ENCODE measurements around the gene MTAP.

DNA sequence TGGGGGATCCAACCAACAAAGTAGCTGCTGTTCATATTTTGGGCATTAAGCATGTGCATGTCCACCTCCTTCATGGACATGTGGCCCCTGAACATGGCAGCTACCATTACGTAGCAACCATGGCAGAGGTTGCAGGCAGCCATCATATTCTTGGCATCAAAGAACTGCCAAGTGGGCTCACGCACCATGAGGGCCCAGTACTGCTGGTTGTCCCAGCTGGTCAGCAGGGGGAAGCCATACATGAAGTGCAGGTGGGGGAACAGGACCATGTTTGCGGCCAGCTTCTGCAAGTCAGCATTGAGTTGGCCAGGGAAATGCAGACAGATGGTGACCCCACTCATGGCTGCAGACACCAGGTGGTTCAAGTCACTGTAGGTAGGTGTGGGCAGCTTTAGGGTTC, 9.5 kb downstream of the MTAP start:
- TF ChIP-seq, protein P1, sequence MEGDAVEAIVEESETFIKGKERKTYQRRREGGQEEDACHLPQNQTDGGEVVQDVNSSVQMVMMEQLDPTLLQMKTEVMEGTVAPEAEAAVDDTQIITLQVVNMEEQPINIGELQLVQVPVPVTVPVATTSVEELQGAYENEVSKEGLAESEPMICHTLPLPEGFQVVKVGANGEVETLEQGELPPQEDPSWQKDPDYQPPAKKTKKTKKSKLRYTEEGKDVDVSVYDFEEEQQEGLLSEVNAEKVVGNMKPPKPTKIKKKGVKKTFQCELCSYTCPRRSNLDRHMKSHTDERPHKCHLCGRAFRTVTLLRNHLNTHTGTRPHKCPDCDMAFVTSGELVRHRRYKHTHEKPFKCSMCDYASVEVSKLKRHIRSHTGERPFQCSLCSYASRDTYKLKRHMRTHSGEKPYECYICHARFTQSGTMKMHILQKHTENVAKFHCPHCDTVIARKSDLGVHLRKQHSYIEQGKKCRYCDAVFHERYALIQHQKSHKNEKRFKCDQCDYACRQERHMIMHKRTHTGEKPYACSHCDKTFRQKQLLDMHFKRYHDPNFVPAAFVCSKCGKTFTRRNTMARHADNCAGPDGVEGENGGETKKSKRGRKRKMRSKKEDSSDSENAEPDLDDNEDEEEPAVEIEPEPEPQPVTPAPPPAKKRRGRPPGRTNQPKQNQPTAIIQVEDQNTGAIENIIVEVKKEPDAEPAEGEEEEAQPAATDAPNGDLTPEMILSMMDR (IDR thresholded peaks at IDR 0.05) = no peak
- TF ChIP-seq EP300 (IDR thresholded peaks at IDR 0.05) = no peak
- TF ChIP-seq POLR2A (IDR thresholded peaks at IDR 0.05) = no peak
